PC-9 (cell line): ENCODE measurements around the gene MSL1.

Experiments
- CTCF ChIP-seq: fragments of 200-600 bp; sonication (generic); conservative IDR thresholded peaks from 2 replicates; pipeline ENCODE4 v1.6.1; 2017; ENCODE audit warnings: mixed run types, antibody characterized with exemption, mild to moderate bottlenecking, moderate library complexity
- EZH2 ChIP-seq: fragments of 200-600 bp; sonication (generic); IDR thresholded peaks from 2 replicates; pipeline ENCODE4 v1.8.0; 2017; ENCODE audit warnings: antibody characterized with exemption, low read depth

- no peak for TF ChIP-seq CTCF
- TF ChIP-seq EZH2 = no peak
These were observed 46.9 kb upstream of the MSL1 start for GRCh38 chr17:40074871-40075200.
